GM21786 (cell line): ENCODE measurements around the gene ADORA2A.

Experiments
- ATAC-seq: cut with Tn5 transposase; IDR thresholded peaks from one replicate; pipeline ENCODE4 v1.9.1; 2021; ENCODE audit not compliant: unreplicated experiment

Gene ADORA2A

DNA sequence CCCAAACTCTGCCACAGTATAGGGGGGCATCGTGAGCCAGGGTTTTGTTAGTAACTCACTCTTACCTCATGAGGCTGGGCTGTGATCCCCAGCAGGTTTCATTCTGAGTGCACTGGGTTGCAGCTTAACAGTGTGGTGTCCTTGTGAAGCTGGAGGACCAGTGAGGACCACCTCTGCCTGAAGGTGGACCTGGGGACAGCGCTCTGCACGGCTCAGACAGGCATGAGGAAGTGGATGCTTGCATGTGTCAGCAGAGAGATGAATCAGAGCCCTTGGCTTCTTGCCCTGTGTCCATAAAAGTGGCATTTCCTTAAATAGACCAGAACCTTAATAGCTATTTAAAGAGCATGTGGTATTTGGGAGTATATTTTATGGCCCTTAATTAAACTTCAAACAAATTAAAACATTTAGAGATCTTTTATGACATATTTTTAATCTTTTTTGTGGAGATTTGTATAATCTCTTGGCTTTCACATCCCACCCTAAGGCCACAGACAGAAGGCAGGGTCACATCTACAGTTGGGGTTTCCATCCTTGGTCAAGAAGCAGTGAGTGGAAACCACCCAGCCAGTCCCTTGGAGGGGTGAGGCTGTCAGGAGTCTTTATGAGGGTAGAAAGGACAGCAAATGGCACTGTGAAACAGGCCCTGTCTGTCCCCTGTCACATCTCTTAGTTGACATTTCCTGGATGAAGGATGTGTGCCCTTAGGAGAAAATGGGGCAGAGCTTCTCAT lies 24.8 kb upstream of the ADORA2A start:
- no peak for ATAC-seq

DNA sequence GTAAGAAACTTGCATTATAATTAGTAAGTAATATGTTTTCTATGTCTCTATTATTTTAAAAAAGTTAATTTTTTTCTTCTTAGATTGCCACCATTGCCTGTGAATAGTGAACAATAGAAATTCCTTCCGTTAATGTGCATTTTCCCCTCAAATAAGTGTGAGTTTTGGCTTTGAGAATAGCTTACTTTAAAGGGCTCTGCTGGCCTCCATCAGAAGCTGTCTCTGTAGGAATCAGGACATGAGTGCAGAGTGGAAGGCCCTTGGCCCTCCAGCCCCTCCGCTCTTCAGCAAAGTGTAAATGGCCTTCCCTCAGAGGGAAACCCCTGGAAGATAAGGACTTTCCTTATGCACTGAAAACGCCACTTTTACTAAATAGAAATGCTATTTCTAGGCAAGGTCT lies 24.1 kb upstream of the ADORA2A start:
- no peak for ATAC-seq

DNA sequence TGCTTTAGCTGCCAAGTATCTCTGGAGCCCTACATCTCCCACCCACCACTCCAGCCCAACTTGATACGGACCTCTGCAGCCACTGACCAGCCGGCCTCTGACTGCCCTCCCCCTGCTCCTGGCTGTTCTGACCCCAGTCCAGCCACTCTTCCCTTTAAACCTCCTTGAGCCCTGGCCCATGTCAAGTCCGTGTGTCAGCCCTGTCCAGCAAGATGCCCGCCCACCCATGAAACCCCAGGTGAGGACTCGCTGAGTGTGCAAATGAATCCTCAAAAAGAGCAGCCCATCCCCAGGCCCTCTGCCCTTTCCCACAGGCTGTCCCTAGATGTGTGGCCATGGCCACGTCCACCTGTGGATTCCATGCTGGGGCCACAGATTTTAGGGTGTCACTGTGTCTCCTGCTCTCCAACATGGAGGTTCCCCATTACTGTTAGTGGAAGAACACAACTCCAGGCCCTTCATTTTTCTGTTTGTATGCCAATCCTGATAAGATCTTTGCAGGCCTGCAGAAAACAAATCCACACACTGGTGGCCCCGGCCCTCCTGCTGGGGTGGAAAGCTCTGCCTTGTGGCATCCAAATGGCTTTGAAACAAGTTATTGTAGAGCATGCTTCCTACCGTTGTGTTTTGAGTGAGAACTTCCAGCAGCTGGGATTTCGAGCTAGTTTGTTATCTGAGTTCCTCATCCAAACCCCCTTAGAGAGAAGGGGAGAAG lies 22.7 kb upstream of the ADORA2A start:
- ATAC-seq, result no peak

DNA sequence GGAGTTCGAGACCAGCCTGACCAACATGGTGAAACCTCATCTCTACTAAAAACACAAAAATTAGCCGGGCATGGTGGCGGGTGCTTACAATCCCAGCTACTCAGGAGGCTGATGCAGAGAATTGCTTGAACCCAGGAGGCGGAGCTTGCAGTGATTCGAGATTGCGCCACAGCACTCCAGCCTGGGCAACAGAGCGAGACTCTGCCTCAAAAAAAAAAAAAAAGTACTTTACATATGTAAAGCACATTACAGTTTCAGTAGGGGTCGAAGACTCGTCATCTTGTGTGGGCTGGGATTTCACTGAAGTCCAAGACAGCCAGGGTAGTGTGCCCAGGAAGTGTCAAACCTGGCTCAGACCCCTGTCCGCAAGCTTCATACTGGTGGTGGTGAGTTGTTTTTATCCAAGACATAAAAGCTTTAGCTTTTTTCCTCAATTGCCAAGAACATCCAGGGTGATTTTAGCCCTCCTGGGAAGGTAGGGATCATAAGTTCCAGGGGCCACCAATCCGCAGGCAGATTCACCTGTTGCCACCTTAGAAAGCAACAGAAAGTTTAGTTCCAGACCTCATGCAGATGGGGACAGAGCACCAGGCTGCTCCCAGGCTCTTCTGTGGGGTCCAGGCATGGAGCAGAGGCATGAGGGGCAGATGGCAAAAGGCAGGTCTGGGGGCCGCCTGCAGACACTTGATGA lies 21.6 kb upstream of the ADORA2A start:
- no peak for ATAC-seq

DNA sequence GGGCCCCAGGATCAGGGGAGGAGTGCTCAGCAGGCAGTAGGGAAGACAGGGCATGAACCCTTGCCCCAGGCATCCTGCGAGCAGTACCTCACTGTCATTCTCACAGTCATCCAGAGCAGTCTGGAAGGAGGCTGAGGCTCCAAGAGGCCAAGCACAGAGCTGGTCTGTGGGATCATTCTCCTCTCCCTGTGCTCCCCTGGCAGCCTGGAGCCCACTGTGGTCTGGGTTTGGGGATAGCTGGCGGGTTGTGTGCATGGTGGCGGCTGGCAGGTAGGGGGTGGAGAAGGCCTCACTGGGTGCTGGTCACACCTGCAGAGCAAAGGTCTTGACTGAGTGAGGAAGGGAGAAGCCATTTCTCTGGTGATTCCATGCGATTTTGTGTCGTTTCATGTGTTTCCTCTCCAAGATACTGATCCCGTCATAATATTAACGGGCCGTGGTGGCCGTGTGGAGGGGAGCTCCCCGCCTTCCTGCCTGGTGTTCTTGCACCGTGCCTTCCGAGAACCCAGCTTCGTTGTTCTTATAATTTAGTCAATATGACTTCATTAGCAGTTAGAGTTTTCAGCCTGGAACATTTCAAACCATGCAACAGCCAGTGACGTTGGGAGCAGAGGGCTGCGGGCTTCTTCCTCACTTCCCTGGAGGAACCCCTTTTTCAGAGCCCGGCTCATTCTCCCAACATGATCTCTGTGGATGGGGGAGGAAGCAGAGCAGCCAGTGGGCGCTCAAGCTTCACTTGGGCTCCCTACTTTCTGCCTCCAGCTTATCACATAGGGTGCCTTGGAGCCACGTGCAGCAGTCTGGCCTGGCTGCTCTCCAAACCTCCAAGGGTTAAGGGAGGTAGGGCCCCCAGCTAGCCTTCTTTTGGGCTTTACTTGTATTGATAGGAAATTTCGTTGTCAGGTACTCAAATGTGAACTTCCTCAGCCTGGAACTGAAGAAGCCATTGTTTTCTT lies 20.8 kb upstream of the ADORA2A start:
- ATAC-seq, result no peak

DNA sequence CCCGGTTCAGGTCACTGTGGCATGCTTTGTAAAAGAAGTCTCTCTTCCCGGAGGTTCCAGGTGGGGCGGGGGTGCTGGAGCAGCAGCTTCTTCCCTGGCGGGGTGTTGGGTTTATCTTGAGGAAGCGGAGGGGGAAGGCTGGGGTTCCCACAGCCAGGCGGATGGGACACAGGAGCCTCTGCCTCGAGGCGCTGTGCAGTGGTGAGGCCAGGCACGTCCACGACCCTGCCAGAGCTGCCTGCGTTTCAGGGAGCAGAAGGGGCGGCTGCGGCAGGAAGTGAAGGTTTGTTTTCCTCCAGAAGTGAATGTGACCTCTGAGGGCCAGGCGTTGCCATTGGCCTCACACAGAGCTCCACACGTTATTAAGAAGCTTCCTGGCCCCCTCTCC lies 20.1 kb upstream of the ADORA2A start:
- ATAC-seq, result no peak

DNA sequence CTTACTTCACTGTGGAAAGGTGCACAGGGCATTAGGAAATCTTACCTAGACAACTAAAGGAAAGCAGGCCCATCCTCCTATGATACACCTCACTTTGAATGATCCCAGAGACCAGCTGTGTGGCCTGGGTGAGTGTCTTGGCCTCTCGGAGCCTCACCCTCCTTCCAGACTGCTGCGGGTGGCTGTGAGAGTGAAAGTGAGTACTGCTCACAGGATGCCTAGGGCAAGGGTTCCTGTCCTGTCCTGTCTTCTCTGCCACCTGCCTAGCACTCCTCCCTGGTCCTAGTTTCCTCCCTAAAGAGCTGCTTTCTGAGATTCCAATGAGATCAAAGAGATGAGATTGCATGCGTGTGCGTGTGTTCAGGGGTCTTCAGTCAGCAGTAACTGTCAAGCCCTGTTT lies 19.5 kb upstream of the ADORA2A start:
- no peak for ATAC-seq

DNA sequence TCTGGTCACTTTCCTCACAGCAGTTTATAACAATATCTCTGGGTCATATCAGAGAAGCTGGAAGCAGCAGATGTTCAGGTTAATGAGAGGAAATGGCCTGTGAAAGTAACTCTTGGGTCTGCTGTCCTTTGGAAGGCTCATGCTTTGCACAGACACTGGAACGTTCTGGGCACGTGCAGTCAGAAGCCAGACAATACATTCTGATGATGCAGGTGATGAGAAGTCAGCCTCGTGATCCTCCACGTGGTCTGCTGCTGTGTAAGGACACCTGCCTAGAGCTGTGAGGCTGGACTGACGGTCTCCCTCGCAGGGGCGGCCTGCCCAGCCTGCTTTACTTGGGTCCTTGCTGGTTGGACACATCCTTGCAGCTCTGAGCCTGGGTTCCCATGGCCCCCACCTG lies 18.8 kb upstream of the ADORA2A start:
- ATAC-seq, result no peak

DNA sequence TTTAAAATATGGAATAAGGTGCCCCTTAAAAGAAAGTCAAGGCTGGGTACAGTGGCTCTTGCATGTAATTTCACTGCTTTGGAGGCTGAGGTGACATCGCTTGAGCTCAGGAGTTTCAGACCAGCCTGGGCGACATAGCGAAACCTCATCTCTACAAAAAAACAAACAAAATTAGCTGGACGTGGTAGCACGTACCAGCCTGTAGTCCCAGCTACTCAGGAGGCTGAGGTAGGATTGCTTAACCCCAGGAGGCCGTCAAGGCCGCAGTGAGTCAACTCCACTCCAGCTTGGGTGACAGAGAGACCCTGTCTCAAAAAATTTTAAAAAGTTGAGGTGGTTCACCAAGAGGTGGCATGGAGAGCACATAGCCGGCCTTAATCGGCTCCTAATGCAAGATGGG lies 17.7 kb upstream of the ADORA2A start:
- ATAC-seq, result no peak

DNA sequence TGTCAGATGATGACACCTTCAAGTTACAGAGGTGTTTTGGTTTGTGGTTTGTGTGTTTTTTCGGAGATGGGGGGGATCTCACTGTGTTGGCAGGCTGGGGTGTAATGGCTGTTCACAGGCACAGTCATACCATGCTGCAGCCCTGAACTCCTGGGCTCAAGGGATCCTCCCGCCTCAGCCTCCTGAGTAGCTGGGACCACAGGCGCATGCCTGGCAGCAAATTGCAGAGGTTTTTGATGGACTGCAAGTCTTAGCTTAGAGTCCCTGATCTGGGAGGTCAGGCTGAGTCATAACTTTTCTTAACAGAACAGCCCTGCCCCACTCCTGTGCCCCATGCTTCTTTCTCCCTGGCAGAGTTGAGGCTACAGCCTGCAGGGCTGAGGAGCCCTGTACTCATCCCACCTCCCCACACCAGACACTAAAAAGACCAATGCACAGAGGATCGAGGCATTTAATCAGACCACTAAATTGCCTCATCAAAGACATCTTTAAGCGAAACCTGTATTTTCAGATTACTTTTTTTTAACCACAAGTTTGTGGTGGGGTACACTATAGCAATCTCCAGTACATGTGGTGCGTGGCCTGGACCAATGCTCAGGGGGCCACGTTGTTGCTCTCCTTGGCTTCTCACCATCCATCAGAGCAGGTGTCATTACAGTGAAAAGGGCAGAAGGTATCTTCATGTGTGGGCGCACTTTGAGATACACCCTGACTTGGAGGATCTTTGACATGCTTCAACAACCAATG lies 17.1 kb upstream of the ADORA2A start:
- no peak for ATAC-seq

DNA sequence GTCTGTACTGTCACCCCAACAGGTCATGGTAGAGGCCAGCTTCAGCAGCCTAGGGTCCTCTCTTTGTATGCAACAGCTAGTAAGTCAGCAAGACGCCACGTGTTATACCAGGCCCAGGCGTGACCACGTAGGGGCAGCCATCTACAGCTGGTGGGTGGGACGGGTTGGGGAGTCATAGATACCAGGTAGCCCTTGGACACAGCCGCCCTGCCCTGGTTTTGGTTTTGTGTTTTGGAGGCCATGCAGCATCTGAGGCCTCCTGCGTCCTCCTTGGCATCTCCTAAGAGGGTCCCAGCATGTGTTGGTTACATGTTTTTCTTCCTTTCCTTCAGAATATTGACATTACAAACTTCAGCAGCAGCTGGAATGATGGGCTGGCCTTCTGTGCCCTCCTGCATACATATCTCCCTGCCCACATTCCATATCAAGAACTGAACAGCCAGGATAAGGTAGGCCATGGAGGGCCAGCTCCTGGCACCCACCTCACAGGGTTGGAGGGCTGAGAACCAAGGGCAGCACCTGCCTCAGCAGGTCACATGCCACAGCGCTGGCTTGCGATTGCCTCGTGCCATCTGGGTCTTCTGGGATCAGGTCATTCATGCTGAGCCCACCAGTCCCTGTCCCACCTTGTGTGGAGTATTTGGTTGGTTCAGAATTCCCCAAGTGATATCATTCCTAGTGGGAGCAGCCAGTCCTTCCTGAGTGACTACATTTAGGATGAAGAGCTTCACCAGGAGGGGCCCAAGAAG lies 16.0 kb upstream of the ADORA2A start:
- no peak for ATAC-seq

DNA sequence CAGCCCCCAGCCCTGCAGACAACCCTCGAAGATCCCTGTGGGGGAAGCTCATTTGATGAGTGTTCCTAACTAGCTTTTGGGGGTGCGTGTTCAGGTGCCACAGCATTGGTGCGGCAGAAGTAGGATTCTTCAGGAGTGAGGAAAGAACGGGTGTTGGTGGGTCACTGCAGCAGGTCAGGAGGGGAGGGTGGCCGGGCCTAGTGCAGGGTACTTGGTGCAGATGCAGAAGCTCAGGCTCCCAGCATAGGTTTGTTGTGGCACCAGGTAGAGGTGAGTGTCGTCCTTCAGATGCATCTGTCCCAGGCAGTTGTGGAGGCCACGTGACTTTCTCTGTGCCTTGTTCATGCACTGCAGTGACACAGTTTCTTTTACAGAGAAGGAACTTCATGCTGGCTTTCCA lies 15.1 kb upstream of the ADORA2A start:
- ATAC-seq, result no peak

DNA sequence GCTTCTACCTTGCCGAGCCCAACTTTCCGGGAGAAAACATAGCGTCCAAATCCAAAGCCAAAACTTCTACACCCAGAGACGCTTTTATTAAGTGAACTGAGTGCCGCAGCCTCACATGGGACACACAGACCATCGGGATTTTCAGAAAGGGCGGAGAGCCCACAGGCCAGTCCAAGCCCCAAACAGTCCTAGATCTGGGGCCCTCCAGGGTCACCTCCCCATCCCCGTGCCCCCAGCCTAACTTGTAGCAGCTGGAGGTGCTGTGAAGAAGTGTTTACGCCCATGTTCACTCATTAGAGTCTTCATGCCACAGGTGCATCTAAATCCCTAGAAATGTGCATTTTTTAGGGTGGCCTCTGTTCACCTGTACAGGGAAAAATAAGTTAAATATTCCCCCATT lies 14.1 kb upstream of the ADORA2A start:
- no peak for ATAC-seq

DNA sequence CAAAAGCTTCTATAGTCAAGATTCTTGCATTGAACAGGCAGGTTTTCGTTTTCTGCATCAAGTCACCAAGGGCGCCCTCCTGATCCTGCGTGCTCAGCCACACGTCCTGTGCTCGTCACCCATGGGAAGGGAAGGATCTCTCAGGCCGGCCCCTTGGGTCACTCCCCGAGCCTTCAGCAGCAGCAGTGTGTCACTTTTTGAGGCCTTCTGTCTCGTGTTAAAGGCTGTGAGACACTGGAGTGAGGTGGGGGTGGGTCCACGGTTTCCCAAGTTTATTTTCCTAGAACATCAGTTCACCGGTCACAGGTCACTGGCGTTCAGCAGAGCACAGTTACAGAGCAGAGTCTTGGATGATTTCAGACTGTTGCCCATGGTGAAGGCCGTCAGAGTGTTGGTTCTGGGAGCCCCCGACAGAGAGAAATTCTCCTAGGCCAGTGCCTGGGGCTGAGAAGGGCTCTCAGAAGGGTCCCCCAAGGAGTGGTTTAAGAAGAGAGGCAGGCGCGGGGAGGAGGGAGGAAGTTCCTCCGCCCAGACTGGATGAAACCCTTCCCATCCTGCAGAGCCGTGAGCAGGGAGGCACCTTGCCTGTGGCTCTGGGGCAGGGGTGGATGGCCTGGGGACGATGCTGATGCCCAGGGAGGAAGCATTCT lies 13.5 kb upstream of the ADORA2A start:
- ATAC-seq, result no peak

DNA sequence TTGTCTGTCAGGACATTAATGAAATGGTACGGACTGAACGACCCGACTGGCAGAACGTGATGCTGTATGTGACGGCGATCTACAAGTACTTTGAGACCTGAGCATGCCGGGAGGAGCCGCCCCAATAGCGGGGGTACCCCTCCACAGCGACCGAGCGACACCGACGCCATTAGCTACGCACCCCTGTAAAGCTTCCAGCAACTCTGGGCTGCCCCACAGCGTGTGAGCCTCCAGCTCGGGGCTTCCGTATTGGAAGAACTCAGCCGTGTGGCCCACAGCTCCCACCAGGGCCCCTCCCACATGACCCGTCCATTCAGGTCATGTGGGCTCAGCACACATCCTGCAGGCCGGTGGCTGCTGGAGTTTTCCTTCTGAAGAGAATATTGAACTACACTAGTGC lies 12.9 kb upstream of the ADORA2A start:
- ATAC-seq, result no peak

DNA sequence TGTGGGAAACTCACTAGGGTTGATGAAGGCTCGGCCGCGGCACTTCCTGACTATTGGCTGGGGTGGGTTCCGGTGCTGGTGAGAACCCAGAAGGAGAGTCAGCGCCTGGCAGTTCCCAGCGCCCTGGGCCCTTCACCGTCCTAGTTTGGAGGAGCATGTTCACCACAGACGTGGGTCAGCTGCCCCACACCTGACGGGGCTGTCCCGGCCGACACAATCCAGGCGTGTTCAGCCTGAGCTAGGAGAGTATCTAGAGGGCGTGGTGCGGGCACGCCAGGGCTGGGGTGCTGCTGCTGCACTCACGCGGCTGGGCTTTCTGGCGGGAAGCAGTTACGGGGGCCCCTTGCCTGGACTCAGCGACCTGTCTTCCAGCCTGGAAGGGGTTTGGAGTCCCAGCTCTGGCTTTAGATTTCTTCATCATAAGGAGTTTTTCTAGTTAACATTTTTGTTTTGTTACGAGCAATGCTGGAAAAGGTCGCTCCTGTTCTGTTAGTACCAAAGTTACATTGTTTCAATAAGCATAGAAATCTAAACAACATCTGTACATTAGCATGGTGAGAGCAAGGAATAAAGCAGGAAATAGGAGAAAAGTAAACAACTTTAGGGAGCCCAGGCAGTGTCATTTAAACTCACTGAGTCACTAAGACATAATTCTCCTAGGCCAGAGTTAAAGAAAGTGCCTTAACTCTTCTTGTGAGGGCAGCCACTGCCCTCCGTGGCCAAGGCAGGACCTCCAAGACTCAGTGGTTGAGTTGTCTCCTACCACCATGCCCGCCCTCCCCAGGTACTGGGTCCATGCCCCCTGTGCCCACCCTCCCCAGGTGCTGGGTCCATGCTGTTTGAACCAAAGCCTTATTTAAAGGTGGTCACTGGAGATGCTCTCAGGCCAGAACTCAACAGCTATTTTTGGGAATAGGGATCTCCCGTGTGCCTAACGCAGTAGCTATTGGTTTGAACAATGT lies 12.1 kb upstream of the ADORA2A start:
- ATAC-seq, result no peak

DNA sequence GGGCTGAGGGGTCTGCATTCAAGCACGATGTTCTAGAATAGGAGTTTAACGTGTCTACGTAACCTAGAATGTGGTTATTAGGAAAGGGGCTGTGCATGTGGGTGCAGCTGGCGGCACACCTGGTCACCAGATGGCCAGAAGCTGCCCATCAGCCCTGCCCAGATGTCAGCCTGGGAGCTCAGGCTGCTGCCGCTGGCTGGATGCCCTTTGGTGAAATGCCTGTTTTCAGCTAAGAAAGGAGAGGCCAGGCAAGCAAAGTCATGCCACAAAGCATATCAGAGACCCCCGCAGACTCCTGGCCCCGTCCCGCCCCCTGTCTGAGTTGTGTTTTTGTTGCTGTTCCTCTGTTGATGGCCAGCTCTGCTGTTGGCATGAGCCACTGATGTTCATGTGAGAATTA lies 11.3 kb upstream of the ADORA2A start:
- no peak for ATAC-seq

DNA sequence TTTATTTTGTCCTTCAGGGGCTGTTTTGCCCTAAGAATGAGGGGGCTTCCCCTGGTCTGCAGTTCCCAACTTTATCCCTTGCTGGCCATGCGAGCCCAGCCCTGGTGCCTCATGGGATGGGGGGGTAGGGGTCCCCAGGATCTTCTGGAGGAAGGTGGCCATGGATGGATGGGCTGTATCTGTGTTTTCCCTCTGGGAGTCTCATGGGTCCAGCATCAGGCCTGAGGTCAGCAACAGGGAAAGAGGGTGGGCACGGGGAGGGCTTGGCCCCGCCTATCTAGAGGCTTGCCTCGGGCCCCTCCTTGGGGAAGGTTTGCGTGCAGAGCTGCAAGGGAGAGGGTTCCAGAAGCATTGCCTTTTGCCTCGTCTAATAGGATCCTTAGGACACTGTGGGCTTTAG lies 10.8 kb upstream of the ADORA2A start:
- ATAC-seq, result no peak
